ENCODE results near the gene TACC3. TPM values are rescaled to one million over a fixed set of nuclear protein-coding genes. Genes with fewer than 3 reads are reported as not detected.

TACC3 gene
- total RNA-seq, 1 experiment from 2014 or later, result 207 TPM

DNA sequence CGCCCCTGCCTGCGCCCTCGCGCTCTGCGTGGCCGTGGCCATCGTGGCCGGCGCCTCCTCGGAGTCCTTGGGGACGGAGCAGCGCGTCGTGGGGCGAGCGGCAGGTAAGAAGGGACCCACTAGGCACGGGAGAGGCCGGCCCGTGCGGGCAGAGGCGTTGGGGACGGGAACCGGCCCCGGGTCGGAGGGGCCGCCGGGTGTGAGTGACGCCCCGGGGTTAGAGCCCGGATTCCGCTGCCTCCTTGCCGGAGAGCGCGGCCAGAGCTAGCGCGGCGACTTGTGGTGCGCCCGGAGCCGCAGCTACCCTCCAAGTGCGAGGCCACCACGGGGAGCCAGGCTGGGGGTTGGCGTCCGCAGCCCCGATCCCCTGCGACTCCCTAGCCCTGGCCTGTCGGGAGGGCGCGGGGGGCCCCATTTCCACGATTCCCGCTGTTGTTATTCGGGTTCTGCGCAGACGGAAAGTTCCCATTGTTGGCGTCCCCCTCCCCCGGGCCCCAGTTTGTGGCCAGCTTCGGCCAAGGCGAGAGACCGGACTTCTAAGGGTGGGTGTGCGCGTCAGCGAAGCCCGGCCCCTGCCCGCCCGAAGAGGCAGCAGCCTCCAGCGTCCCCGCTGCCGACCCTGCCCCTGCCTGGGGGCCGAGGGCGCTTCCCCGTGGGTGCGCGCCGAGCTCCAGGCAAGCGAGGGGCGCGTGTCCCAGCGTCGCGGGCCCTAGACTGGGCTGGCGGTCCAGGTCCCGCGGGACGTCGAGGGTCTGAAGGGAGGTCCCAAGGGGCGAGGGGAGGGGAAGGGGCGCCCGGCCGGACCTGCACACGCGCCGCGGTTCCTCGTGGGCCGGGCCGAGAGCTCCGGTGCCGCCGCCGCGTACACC lies 72.9 kb downstream of the TACC3 start:
- peak overlapping the region; percentile 54 for H3K4me3 Mint-ChIP-seq
- no peaks in the 10 kb centered on the region for H3K36me3 Mint-ChIP-seq
- ChIA-PET POLR2A (interaction anchor here (1.0 to 1.2 kb wide), 2 partner anchors 17 to 42 kb away, joined by 4 to 6 read pairs; no protein-coding TSS in a partner anchor), CTCF (interaction anchor here (0.6 to 11.1 kb wide), 16 partner anchors 10 to 119 kb away, joined by 3 to 115 read pairs (median 4); no protein-coding TSS in a partner anchor)
- ATAC-seq, result no peak
- H3K27ac Mint-ChIP-seq, result no peak overlapping the region
- TF ChIP-seq ESRRA (CRISPR knock-in tag; IDR thresholded peaks at IDR 0.05; ENCODE audit: borderline replicate concordance) (0 out of 2 replicates have a peak, but pooled peaks have one; percentile 6), ZNF232 (CRISPR knock-in tag; IDR thresholded peaks at IDR 0.05) (no peak)
- TF ChIP-seq, protein P1, sequence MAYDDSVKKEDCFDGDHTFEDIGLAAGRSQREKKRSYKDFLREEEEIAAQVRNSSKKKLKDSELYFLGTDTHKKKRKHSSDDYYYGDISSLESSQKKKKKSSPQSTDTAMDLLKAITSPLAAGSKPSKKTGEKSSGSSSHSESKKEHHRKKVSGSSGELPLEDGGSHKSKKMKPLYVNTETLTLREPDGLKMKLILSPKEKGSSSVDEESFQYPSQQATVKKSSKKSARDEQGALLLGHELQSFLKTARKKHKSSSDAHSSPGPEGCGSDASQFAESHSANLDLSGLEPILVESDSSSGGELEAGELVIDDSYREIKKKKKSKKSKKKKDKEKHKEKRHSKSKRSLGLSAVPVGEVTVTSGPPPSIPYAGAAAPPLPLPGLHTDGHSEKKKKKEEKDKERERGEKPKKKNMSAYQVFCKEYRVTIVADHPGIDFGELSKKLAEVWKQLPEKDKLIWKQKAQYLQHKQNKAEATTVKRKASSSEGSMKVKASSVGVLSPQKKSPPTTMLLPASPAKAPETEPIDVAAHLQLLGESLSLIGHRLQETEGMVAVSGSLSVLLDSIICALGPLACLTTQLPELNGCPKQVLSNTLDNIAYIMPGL (CRISPR knock-in tag; IDR thresholded peaks at IDR 0.05), result no peak; the same call in 1 of the 2 replicates
- no peaks in the 10 kb centered on the region for H3K9me3 Mint-ChIP-seq
- DNase-seq (ENCODE audit: low spot score), result peak; percentile 41
- peaks cover 51% of the 10 kb centered on the region for H3K27me3 Mint-ChIP-seq (ENCODE audit: low read depth)
- no peaks in the 10 kb centered on the region for H3K4me1 Mint-ChIP-seq

Other genes with a start within 250 kb of the TACC3 start
- gene FAM53A, start 37.2 kb upstream of the TACC3 start, total RNA-seq (2021), result 2.9 to 5.2 TPM (median 5.1 TPM) in 3 replicates
- gene SLBP, start 9.2 kb upstream of the TACC3 start, total RNA-seq (2021), result 36.4 to 40.2 TPM (median 36.9 TPM) in 3 replicates
- 44.2 to 54.9 TPM (median 48.7 TPM) in 3 replicates for gene TMEM129, start 198 bp upstream of the TACC3 start, total RNA-seq (2021)
- 18.2 to 19.9 TPM (median 19.7 TPM) in 3 replicates for gene FGFR3, start 71.8 kb downstream of the TACC3 start, total RNA-seq (2021)
- 45.0 to 66.7 TPM (median 47.7 TPM) in 3 replicates for gene LETM1, start 134.6 kb downstream of the TACC3 start, total RNA-seq (2021)
- gene NSD2, start 149.9 kb downstream of the TACC3 start, total RNA-seq (2021), result 113 to 128 TPM (median 119 TPM) in 3 replicates

Data from WTC11 (cell line).